A673 (cell line): Measurements from ENCODE around the gene MACROH2A1. TPM values are rescaled to one million over a fixed set of nuclear protein-coding genes. Genes with fewer than 3 reads are reported as not detected.

ENCODE experiments used
- Bru-seq: library from RNA; stranded (reverse); fragments of 400-500 nt; gene quantifications from one replicate; lab custom pipeline; 2021; lab: Mats Ljungman, UMichigan
- BruChase-seq, 2 experiments: library from RNA; stranded (reverse); fragments of 400-500 nt; gene quantifications; one replicate each; lab custom pipeline; 2021; lab: Mats Ljungman, UMichigan
- BruUV-seq: library from RNA; stranded (reverse); fragments of 400-500 nt; replicated peaks from 2 replicates; lab custom pipeline; 2021; lab: Mats Ljungman, UMichigan
- CTCF ChIA-PET: fragments of 300-600 bp; sonication (Branson Sonifier 250); formaldehyde crosslinking; loops from one replicate; lab custom pipeline; 2022; ENCODE audit warnings: antibody characterized with exemption; lab: Charles Lee
- POLR2A ChIA-PET: fragments of 300-600 bp; sonication (Branson Sonifier 250); formaldehyde crosslinking; loops from one replicate; lab custom pipeline; 2022; ENCODE audit warnings: antibody characterized with exemption; ENCODE audit not compliant: low non-redundant PET; lab: Charles Lee
- DNase-seq: peaks from one replicate; pipeline ENCODE4 v3.0.0-alpha.2; 2015; ENCODE audit warnings: low spot score
- H3K27ac ChIP-seq: fragments of 200-600 bp; sonication (generic); 2 replicates; pipeline ENCODE4 v1.5.1; 2016; ENCODE audit warnings: mixed run types, low read depth, mild to moderate bottlenecking, mixed read lengths, antibody characterized with exemption, low read length; ENCODE audit not compliant: poor library complexity, severe bottlenecking
- H3K27me3 ChIP-seq: fragments of 200-600 bp; sonication (generic); replicated peaks from 2 replicates; pipeline ENCODE4 v1.6.1; 2017; ENCODE audit warnings: mixed run types, low read depth, mild to moderate bottlenecking, mixed read lengths, antibody characterized with exemption, low read length; ENCODE audit not compliant: insufficient read depth, poor library complexity
- H3K36me3 ChIP-seq: fragments of 200-600 bp; sonication (generic); 2 replicates; pipeline ENCODE4 v1.6.1; 2016; ENCODE audit warnings: mixed run types, mild to moderate bottlenecking, mixed read lengths, antibody characterized with exemption, low read length; ENCODE audit not compliant: insufficient read depth, poor library complexity, severe bottlenecking
- H3K4me1 ChIP-seq: fragments of 200-600 bp; sonication (generic); 2 replicates; pipeline ENCODE4 v1.6.1; 2017; ENCODE audit warnings: mixed run types, mild to moderate bottlenecking, mixed read lengths, antibody characterized with exemption, low read length; ENCODE audit not compliant: insufficient read depth, poor library complexity, severe bottlenecking
- H3K4me3 ChIP-seq: fragments of 200-600 bp; sonication (generic); 2 replicates; pipeline ENCODE4 v1.5.1; 2016; ENCODE audit warnings: low read depth, mixed run types, mild to moderate bottlenecking, mixed read lengths, low read length; ENCODE audit not compliant: poor library complexity, severe bottlenecking
- H3K9me3 ChIP-seq: fragments of 200-600 bp; sonication (generic); 2 replicates; pipeline ENCODE4 v1.6.1; 2016; ENCODE audit warnings: mixed run types, low read depth, mild to moderate bottlenecking, mixed read lengths, antibody characterized with exemption, low read length; ENCODE audit not compliant: poor library complexity, severe bottlenecking
- CTCF ChIP-seq: fragments of 300-800, 200-600 bp; sonication (generic); conservative IDR thresholded peaks from 2 replicates; pipeline ENCODE4 v1.5.1; 2017; ENCODE audit warnings: low read depth, mild to moderate bottlenecking, antibody characterized with exemption, low read length, moderate library complexity, mixed read lengths
- EZH2 ChIP-seq: fragments of 200-600 bp; sonication (generic); IDR thresholded peaks from 2 replicates; pipeline ENCODE4 v1.6.1; 2017; ENCODE audit warnings: borderline replicate concordance, low read depth, mild to moderate bottlenecking, mixed read lengths, antibody characterized with exemption, low read length; ENCODE audit not compliant: poor library complexity, severe bottlenecking
- intact Hi-C: fragments of 100-400 bp; cut with micrococcal nuclease; formaldehyde crosslinking; loops from one replicate; pipeline ENCODE4 v1.10.0; 2022; ENCODE audit not compliant: unreplicated experiment
- long read RNA-seq: library from polyadenylated mRNA; stranded (forward); transcript quantifications from one replicate; pipeline ENCODE4 v2.0.0, GENCODE V29; 2022
- total RNA-seq: library from RNA; stranded (reverse); gene quantifications from 2 replicates; pipeline ENCODE4 v1.2.3, GENCODE V29; 2021

The MACROH2A1 gene
- total RNA-seq = 259 and 264 TPM in 2 replicates
- percentile 93 among the genes with signal in this experiment for Bru-seq, nascent RNA
- BruChase-seq, experiment 1, labeled RNA remaining after a 2-hour chase = percentile 92 among the genes with signal in this experiment
- BruChase-seq, experiment 2, labeled RNA remaining after a 6-hour chase = percentile 75 among the genes with signal in this experiment
- long read RNA-seq, full-length matches to known transcripts = 285 of 784 reads
- long read RNA-seq, partial matches to known transcripts = 28 of 784 reads
- long read RNA-seq, other reads (novel, unspliced or antisense) = 471 of 784 reads

- Histone ChIP-seq H3K9me3 (no peaks in the 10 kb centered on the region), H3K36me3 (no peaks in the 10 kb centered on the region), H3K4me1 (peaks cover 23% of the 10 kb centered on the region), H3K27ac (peak within 1 kb of the TSS; percentile 94), H3K4me3 (peak within 1 kb of the TSS; percentile 98), H3K27me3 (no peaks in the 10 kb centered on the region)
- CTCF ChIA-PET = no interaction called here
- TF ChIP-seq EZH2 (no peak), CTCF (no peak)
- peak; percentile 89 for DNase-seq
- BruUV-seq = no TSS peak
- POLR2A ChIA-PET = interaction anchor here (0.8 kb wide), 1 partner anchor 634 kb away, joined by 3 read pairs; no protein-coding TSS in a partner anchor
- intact Hi-C loops = no loop called here
Observed at GRCh38 chr5:135398855-135399793, at the start of gene MACROH2A1. Gene MACROH2A1 (minus strand): TSS chr5:135399231. CDS start chr5:135389093, 10,138 bp downstream.

GRCh38 chr5:135448071-135448739, 49.2 kb upstream of the MACROH2A1 start:
- DNase-seq = no peak
- no peak overlapping the region for H3K4me3 ChIP-seq
- no peaks in the 10 kb centered on the region for H3K4me1 ChIP-seq
- peaks cover 18% of the 10 kb centered on the region for H3K27me3 ChIP-seq
- H3K27ac ChIP-seq = no peak overlapping the region
- no peaks in the 10 kb centered on the region for H3K9me3 ChIP-seq
- ChIA-PET CTCF (no interaction called here), POLR2A (no interaction called here)
- no TSS peak for BruUV-seq
- intact Hi-C loops = no loop called here
- no peak for TF ChIP-seq CTCF
- TF ChIP-seq EZH2 = no peak
- no peaks in the 10 kb centered on the region for H3K36me3 ChIP-seq

- intact Hi-C loops = no loop called here
- H3K4me3 ChIP-seq = no peak within 1 kb of the TSS
- CTCF ChIA-PET = no interaction called here
- no peaks in the 10 kb centered on the region for H3K4me1 ChIP-seq
- H3K9me3 ChIP-seq = no peaks in the 10 kb centered on the region
- TF ChIP-seq EZH2 = no peak
- no peak for TF ChIP-seq CTCF
- peaks cover 12% of the 10 kb centered on the region for H3K27me3 ChIP-seq
- DNase-seq = no peak
- H3K36me3 ChIP-seq = no peaks in the 10 kb centered on the region
- H3K27ac ChIP-seq = no peak within 1 kb of the TSS
- no TSS peak for BruUV-seq
- POLR2A ChIA-PET = no interaction called here
Observed at GRCh38 chr5:135447298-135447929, 48.4 kb upstream of the MACROH2A1 start, which contains the start of gene DCANP1. Gene DCANP1 (minus strand): TSS chr5:135447348. CDS start chr5:135447108, 240 bp downstream.
